ENCODE data around the gene GPR176.
A peak's percentile ranks its signal among the peaks of the same experiment; 100 is the strongest.

The GPR176 gene

GRCh38 chr15:39887832-39888231 lies 32.2 kb downstream of the GPR176 start:
- Histone ChIP-seq H3K9ac (ENCODE audit: low read depth, low read length) (no peak overlapping the region), H3K4me1 (ENCODE audit: control insufficient read depth, insufficient read depth, low read length) (peaks cover 69% of the 10 kb centered on the region)

GRCh38 chr15:39887211-39887610 lies 32.9 kb downstream of the GPR176 start:
- peaks cover 67% of the 10 kb centered on the region for H3K4me1 ChIP-seq (ENCODE audit: control insufficient read depth, insufficient read depth, low read length)
- H3K9me3 ChIP-seq (ENCODE audit: control insufficient read depth, insufficient read depth, low read length): no peaks in the 10 kb centered on the region
- no peak overlapping the region for H3K9ac ChIP-seq (ENCODE audit: low read depth, low read length)
- H3K27me3 ChIP-seq (ENCODE audit: control insufficient read depth, insufficient read depth, low read length): no peaks in the 10 kb centered on the region
- H3K4me3 ChIP-seq (ENCODE audit: low read depth, low read length): no peak overlapping the region
- H3K36me3 ChIP-seq (ENCODE audit: control insufficient read depth, insufficient read depth, low read length): no peaks in the 10 kb centered on the region

More at GRCh38 chr15:39887832-39888231, 32.2 kb downstream of the GPR176 start:
- Histone ChIP-seq H3K9me3 (ENCODE audit: control insufficient read depth, insufficient read depth, low read length) (no peaks in the 10 kb centered on the region), H3K4me3 (ENCODE audit: low read depth, low read length) (no peak overlapping the region), H3K27me3 (ENCODE audit: control insufficient read depth, insufficient read depth, low read length) (no peaks in the 10 kb centered on the region), H3K36me3 (ENCODE audit: control insufficient read depth, insufficient read depth, low read length) (no peaks in the 10 kb centered on the region)

GRCh38 chr15:39886418-39886817 lies 33.6 kb downstream of the GPR176 start:
- Histone ChIP-seq H3K36me3 (ENCODE audit: control insufficient read depth, insufficient read depth, low read length) (no peaks in the 10 kb centered on the region), H3K4me3 (ENCODE audit: low read depth, low read length) (peak overlapping the region; percentile 1), H3K4me1 (ENCODE audit: control insufficient read depth, insufficient read depth, low read length) (peaks cover 66% of the 10 kb centered on the region), H3K9ac (ENCODE audit: low read depth, low read length) (peak overlapping the region; percentile 40), H3K9me3 (ENCODE audit: control insufficient read depth, insufficient read depth, low read length) (no peaks in the 10 kb centered on the region), H3K27me3 (ENCODE audit: control insufficient read depth, insufficient read depth, low read length) (no peaks in the 10 kb centered on the region)

DNA sequence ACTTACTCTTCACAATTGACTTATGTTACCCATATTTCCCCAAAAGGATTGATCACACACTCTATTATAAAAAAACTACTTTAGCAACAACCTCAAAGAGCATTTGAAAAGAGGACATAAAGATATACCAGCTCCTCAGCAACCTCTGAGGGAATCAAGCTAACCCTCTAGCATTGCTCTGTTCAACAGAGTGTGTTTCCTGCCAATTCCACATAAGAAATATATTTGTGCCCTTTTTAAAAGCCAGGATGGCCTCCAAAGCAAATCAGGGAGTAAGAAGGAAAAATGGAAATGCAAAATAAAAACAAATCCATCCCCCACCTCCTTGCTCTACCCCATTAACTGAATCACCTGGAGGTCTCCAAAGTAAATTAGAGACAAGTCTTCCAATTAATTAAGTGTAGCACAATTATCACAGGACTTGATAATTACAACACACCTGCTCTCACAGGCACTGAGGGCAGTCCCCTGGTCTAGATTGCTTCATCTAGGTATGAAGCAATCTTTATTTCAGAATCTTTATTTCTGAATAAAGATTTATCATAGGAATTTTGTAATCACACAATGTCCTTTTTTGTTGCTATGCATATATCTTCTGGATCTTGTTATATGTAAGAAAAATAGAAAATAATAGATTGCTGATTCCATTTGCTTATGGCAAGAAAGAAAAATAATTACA lies 34.8 kb downstream of the GPR176 start:
- no peaks in the 10 kb centered on the region for H3K9me3 ChIP-seq (ENCODE audit: control insufficient read depth, insufficient read depth, low read length)
- H3K9ac ChIP-seq (ENCODE audit: low read depth, low read length): no peak overlapping the region
- H3K4me1 ChIP-seq (ENCODE audit: control insufficient read depth, insufficient read depth, low read length): peaks cover 56% of the 10 kb centered on the region

DNA sequence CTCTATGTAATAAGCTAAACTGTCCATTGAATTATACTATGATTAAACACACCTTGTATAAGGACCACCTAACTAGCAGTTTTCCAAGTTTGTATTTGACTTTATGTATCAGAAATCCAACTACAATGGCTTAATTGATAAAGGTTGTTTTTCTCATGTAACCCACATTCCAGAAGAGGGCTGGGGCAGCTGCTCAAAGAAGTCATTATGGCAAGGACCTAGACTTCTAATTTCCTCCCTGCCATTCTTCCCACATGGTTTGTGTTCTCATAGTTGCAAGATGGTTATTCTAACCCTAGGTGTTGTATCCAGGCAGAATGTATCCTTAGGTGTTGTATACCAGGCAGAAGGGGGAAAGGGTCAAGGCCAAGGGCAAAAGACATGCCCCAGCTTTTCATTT lies 35.7 kb downstream of the GPR176 start:
- no peaks in the 10 kb centered on the region for H3K9me3 ChIP-seq (ENCODE audit: control insufficient read depth, insufficient read depth, low read length)
- H3K9ac ChIP-seq (ENCODE audit: low read depth, low read length): no peak overlapping the region
- no peaks in the 10 kb centered on the region for H3K27me3 ChIP-seq (ENCODE audit: control insufficient read depth, insufficient read depth, low read length)
- H3K4me1 ChIP-seq (ENCODE audit: control insufficient read depth, insufficient read depth, low read length): peaks cover 56% of the 10 kb centered on the region
- no peaks in the 10 kb centered on the region for H3K36me3 ChIP-seq (ENCODE audit: control insufficient read depth, insufficient read depth, low read length)
- no peak overlapping the region for H3K4me3 ChIP-seq (ENCODE audit: low read depth, low read length)

More for the DNA sequence above, 34.8 kb downstream of the GPR176 start:
- H3K27me3 ChIP-seq (ENCODE audit: control insufficient read depth, insufficient read depth, low read length): no peaks in the 10 kb centered on the region
- H3K4me3 ChIP-seq (ENCODE audit: low read depth, low read length): no peak overlapping the region
- no peaks in the 10 kb centered on the region for H3K36me3 ChIP-seq (ENCODE audit: control insufficient read depth, insufficient read depth, low read length)

- Histone ChIP-seq H3K9me3 (ENCODE audit: control insufficient read depth, insufficient read depth, low read length) (no peaks in the 10 kb centered on the region), H3K9ac (ENCODE audit: low read depth, low read length) (no peak overlapping the region), H3K36me3 (ENCODE audit: control insufficient read depth, insufficient read depth, low read length) (no peaks in the 10 kb centered on the region), H3K27me3 (ENCODE audit: control insufficient read depth, insufficient read depth, low read length) (no peaks in the 10 kb centered on the region), H3K4me3 (ENCODE audit: low read depth, low read length) (no peak overlapping the region), H3K4me1 (ENCODE audit: control insufficient read depth, insufficient read depth, low read length) (peaks cover 41% of the 10 kb centered on the region)
Observed at GRCh38 chr15:39882602-39883001, 37.5 kb downstream of the GPR176 start.

DNA sequence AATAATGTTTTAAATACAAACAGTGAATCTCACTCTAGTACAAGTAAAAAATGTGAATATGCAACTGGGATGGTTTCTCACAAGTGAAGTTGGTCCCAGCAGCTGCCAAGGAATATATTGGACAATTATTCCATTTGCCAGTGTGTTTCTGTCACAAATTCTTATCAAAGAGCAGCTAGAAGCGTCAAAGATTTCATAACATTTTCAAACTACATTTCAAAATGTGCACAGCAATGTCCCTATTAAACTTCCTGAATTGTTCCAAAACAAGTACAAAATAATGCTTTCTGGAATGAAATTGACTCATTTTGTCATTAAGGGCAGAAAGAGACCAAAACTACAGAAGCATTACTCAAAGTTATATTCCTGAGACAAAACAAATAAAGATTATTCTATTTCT lies 38.3 kb downstream of the GPR176 start:
- Histone ChIP-seq H3K27me3 (ENCODE audit: control insufficient read depth, insufficient read depth, low read length) (no peaks in the 10 kb centered on the region), H3K9ac (ENCODE audit: low read depth, low read length) (no peak overlapping the region), H3K4me3 (ENCODE audit: low read depth, low read length) (no peak overlapping the region), H3K9me3 (ENCODE audit: control insufficient read depth, insufficient read depth, low read length) (no peaks in the 10 kb centered on the region), H3K4me1 (ENCODE audit: control insufficient read depth, insufficient read depth, low read length) (peaks cover 36% of the 10 kb centered on the region), H3K36me3 (ENCODE audit: control insufficient read depth, insufficient read depth, low read length) (no peaks in the 10 kb centered on the region)

DNA sequence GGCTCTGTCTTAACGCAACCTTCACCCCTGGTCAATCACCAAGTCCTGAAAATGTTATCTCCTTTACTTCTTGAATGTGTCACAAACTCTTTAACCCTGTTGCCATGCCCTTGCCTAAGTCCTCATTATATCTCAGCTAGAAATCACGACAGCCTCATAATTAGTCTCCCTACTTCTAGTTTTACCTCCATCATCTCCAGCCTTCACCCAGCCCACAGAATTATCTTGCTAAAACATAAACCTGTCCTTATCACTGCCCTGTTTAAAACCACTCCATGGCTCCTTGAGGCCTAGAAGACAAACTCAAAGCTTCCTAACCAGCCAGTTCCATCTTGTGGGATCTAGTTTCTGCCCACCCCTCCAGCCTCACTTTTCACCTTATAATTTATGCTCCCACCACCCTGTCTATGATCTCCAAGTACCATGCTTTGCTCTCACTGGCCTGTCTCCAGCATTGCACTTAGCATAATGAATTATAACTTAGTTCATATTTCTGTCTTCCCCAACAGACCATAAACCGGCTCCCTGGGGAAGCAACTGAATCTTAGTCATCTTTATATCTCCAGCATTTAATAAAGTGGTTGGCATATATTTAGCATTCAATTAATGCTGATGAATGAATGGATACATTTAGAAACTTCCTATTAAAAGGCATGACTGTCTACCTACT lies 39.2 kb downstream of the GPR176 start:
- no peaks in the 10 kb centered on the region for H3K27me3 ChIP-seq (ENCODE audit: control insufficient read depth, insufficient read depth, low read length)
- no peaks in the 10 kb centered on the region for H3K9me3 ChIP-seq (ENCODE audit: control insufficient read depth, insufficient read depth, low read length)
- H3K9ac ChIP-seq (ENCODE audit: low read depth, low read length): no peak overlapping the region
- peaks cover 28% of the 10 kb centered on the region for H3K4me1 ChIP-seq (ENCODE audit: control insufficient read depth, insufficient read depth, low read length)
- no peak overlapping the region for H3K4me3 ChIP-seq (ENCODE audit: low read depth, low read length)
- no peaks in the 10 kb centered on the region for H3K36me3 ChIP-seq (ENCODE audit: control insufficient read depth, insufficient read depth, low read length)

DNA sequence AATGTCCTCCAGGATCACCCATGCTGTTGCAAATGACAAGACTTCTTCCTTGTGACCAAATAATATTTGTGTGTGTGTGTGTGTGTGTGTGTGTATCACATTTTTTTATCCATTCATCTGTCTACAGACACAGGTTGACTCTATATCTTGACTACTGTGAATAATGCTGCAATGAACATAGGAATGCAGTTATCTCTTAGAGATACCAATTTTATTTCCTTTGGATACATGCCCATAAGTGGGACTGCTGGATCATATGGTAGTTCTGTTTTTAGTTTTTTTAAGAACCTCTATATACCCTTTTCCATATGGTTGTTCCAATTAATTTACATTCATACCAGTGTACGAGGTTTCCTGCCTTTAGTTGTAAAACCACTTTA lies 41.7 kb downstream of the GPR176 start:
- Histone ChIP-seq H3K27me3 (ENCODE audit: control insufficient read depth, insufficient read depth, low read length) (no peaks in the 10 kb centered on the region), H3K9me3 (ENCODE audit: control insufficient read depth, insufficient read depth, low read length) (no peaks in the 10 kb centered on the region), H3K4me1 (ENCODE audit: control insufficient read depth, insufficient read depth, low read length) (peaks cover 9% of the 10 kb centered on the region), H3K4me3 (ENCODE audit: low read depth, low read length) (no peak overlapping the region), H3K36me3 (ENCODE audit: control insufficient read depth, insufficient read depth, low read length) (no peaks in the 10 kb centered on the region), H3K9ac (ENCODE audit: low read depth, low read length) (no peak overlapping the region)

GRCh38 chr15:39874890-39875549 lies 45.0 kb downstream of the GPR176 start:
- Histone ChIP-seq H3K9me3 (ENCODE audit: control insufficient read depth, insufficient read depth, low read length) (no peaks in the 10 kb centered on the region), H3K27me3 (ENCODE audit: control insufficient read depth, insufficient read depth, low read length) (no peaks in the 10 kb centered on the region), H3K4me1 (ENCODE audit: control insufficient read depth, insufficient read depth, low read length) (peaks cover 4% of the 10 kb centered on the region), H3K36me3 (ENCODE audit: control insufficient read depth, insufficient read depth, low read length) (no peaks in the 10 kb centered on the region), H3K4me3 (ENCODE audit: low read depth, low read length) (no peak overlapping the region), H3K9ac (ENCODE audit: low read depth, low read length) (no peak overlapping the region)

DNA sequence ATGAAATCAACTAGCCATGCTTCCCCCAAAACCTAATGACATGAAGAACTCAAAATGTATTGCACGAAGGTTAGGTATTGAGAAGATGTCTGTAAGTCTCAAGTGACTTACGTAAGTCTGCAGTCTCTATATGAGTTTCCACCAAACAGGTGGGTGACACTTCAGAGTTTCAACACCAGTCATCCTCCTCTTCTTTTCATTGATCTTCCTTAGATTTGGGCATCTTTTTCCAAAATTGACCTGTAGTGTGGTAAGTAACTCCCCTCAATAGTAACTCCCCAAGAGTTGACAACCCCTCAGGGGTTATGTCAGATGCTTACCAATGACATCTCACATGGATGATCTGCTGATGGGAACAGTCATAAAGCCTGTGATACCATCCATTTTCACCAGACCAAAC lies 46.1 kb downstream of the GPR176 start:
- no peak overlapping the region for H3K4me3 ChIP-seq (ENCODE audit: low read depth, low read length)
- peaks cover 4% of the 10 kb centered on the region for H3K4me1 ChIP-seq (ENCODE audit: control insufficient read depth, insufficient read depth, low read length)
- no peaks in the 10 kb centered on the region for H3K27me3 ChIP-seq (ENCODE audit: control insufficient read depth, insufficient read depth, low read length)
- H3K36me3 ChIP-seq (ENCODE audit: control insufficient read depth, insufficient read depth, low read length): no peaks in the 10 kb centered on the region
- H3K9ac ChIP-seq (ENCODE audit: low read depth, low read length): no peak overlapping the region
- no peaks in the 10 kb centered on the region for H3K9me3 ChIP-seq (ENCODE audit: control insufficient read depth, insufficient read depth, low read length)

DNA sequence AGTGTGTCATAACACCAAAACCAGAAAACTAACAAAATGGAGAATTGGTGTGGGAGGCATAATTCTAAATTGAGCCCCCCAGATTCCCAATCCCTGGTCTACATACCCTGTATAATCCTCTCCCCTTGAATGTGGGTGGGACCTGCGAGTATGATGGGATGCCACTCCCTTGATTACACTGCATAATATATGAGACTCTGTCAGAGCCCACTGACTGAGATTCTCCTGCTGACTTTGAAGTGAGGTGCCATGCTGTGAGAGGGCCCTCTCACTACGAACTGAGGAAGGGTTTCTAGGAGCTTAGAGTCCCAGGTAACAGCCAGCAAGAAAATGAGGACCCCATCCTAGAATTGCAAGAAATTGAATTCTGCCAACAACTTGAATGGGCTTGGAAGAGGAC lies 49.5 kb downstream of the GPR176 start:
- Histone ChIP-seq H3K4me1 (ENCODE audit: control insufficient read depth, insufficient read depth, low read length) (peaks cover 4% of the 10 kb centered on the region), H3K9ac (ENCODE audit: low read depth, low read length) (no peak overlapping the region), H3K27me3 (ENCODE audit: control insufficient read depth, insufficient read depth, low read length) (no peaks in the 10 kb centered on the region), H3K36me3 (ENCODE audit: control insufficient read depth, insufficient read depth, low read length) (no peaks in the 10 kb centered on the region), H3K9me3 (ENCODE audit: control insufficient read depth, insufficient read depth, low read length) (no peaks in the 10 kb centered on the region), H3K4me3 (ENCODE audit: low read depth, low read length) (no peak overlapping the region)

Measured in iPS-15b (cell line).